HUES64 (cell line): Measurements from ENCODE around the gene SKA1.
"Not testable (repeated sequence)": the region's sequence is repeated elsewhere in the genome, so short reads cannot be mapped to it uniquely, and the experiment has no call there.

Source experiments
- H3K27ac ChIP-seq: 2 replicates; pipeline ENCODE4 v1.7.0; 2013; ENCODE audit warnings: low read depth, low read length, inconsistent platforms
- H3K27me3 ChIP-seq: 2 replicates; pipeline ENCODE4 v1.6.1; 2013; ENCODE audit warnings: mild to moderate bottlenecking, low read length; ENCODE audit not compliant: insufficient read depth
- H3K36me3 ChIP-seq: 2 replicates; pipeline ENCODE4 v1.6.1; 2013; ENCODE audit warnings: mild to moderate bottlenecking, low read length; ENCODE audit not compliant: insufficient read depth
- H3K4me1 ChIP-seq: 2 replicates; pipeline ENCODE4 v1.6.1; 2013; ENCODE audit warnings: mild to moderate bottlenecking, low read length, moderate library complexity; ENCODE audit not compliant: insufficient read depth
- H3K4me3 ChIP-seq: 2 replicates; pipeline ENCODE4 v1.5.1; 2013; ENCODE audit warnings: mild to moderate bottlenecking, low read length, moderate library complexity
- H3K9ac ChIP-seq: 2 replicates; pipeline ENCODE4 v1.6.1; 2013; ENCODE audit warnings: mild to moderate bottlenecking, low read depth, low read length
- H3K9me3 ChIP-seq: 2 replicates; pipeline ENCODE4 v1.6.1; 2013; ENCODE audit warnings: low read depth, low read length; ENCODE audit not compliant: insufficient read depth
- WGBS: fragments of 150-250, 120-280 bp; methylation state at CpG from one replicate; pipeline ENCODE4 v1.1.7; 2013; ENCODE audit warnings: missing lambda C conversion rate; 5-methylcytosine and 5-hydroxymethylcytosine counted together

The SKA1 gene

GRCh38 chr18:50396005-50396660, 21.3 kb downstream of the SKA1 start:
- H3K27ac ChIP-seq, result no peak overlapping the region
- WGBS, result 89% methylated on average over 5 of the region's 5 CpGs
- H3K36me3 ChIP-seq, result peaks cover 16% of the 10 kb centered on the region
- no peak overlapping the region for H3K4me3 ChIP-seq
- H3K9ac ChIP-seq, result no peak overlapping the region
- H3K27me3 ChIP-seq, result peaks cover 37% of the 10 kb centered on the region
- H3K4me1 ChIP-seq, result peaks cover 38% of the 10 kb centered on the region
- no peaks in the 10 kb centered on the region for H3K9me3 ChIP-seq

- H3K27me3 ChIP-seq, result peaks cover 46% of the 10 kb centered on the region
- 78% methylated on average over 4 of the region's 4 CpGs for WGBS
- H3K9me3 ChIP-seq, result no peaks in the 10 kb centered on the region
- no peak overlapping the region for H3K9ac ChIP-seq
- peaks cover 47% of the 10 kb centered on the region for H3K4me1 ChIP-seq
- H3K27ac ChIP-seq, result no peak overlapping the region
- peaks cover 7% of the 10 kb centered on the region for H3K36me3 ChIP-seq
- no peak overlapping the region for H3K4me3 ChIP-seq
Measured at GRCh38 chr18:50397023-50397422, 22.2 kb downstream of the SKA1 start.

- peaks cover 52% of the 10 kb centered on the region for H3K4me1 ChIP-seq
- H3K27ac ChIP-seq, result no peak overlapping the region
- 7% methylated on average over 10 of the region's 10 CpGs for WGBS
- peaks cover 4% of the 10 kb centered on the region for H3K36me3 ChIP-seq
- peak overlapping the region; percentile 56 for H3K4me3 ChIP-seq
- no peaks in the 10 kb centered on the region for H3K9me3 ChIP-seq
- peaks cover 56% of the 10 kb centered on the region for H3K27me3 ChIP-seq
- H3K9ac ChIP-seq, result peak overlapping the region; percentile 48; the same call in 1 of the 2 replicates
Measured at GRCh38 chr18:50398099-50398498, 23.3 kb downstream of the SKA1 start.

- Histone ChIP-seq H3K27ac (no peak overlapping the region), H3K36me3 (no peaks in the 10 kb centered on the region; the same call in 1 of the 2 replicates), H3K4me1 (peaks cover 52% of the 10 kb centered on the region), H3K4me3 (peak overlapping the region; percentile 56; the same call in 1 of the 2 replicates), H3K9me3 (no peaks in the 10 kb centered on the region), H3K27me3 (peaks cover 65% of the 10 kb centered on the region), H3K9ac (no peak overlapping the region)
- 0% methylated on average over 1 of the region's 1 CpG for WGBS
Measured at GRCh38 chr18:50398947-50399346, 24.1 kb downstream of the SKA1 start.

GRCh38 chr18:50399582-50399981, 24.7 kb downstream of the SKA1 start:
- no peak overlapping the region for H3K27ac ChIP-seq
- H3K36me3 ChIP-seq, result no peaks in the 10 kb centered on the region; the same call in 1 of the 2 replicates
- H3K4me1 ChIP-seq, result peaks cover 52% of the 10 kb centered on the region
- H3K9ac ChIP-seq, result no peak overlapping the region
- peaks cover 71% of the 10 kb centered on the region for H3K27me3 ChIP-seq
- no peak overlapping the region for H3K4me3 ChIP-seq
- H3K9me3 ChIP-seq, result no peaks in the 10 kb centered on the region
- whole genome bisulfite sequencing, result 20% methylated on average over 1 of the region's 4 CpGs

GRCh38 chr18:50400438-50400837, 25.6 kb downstream of the SKA1 start:
- H3K27me3 ChIP-seq, result peaks cover 80% of the 10 kb centered on the region
- H3K27ac ChIP-seq, H3K9ac ChIP-seq, H3K9me3 ChIP-seq, H3K36me3 ChIP-seq: not testable (repeated sequence)
- H3K4me3 ChIP-seq, result peak overlapping the region; percentile 37; the same call in 1 of the 2 replicates
- H3K4me1 ChIP-seq, result peaks cover 56% of the 10 kb centered on the region
- WGBS, result 1% methylated on average over 5 of the region's 5 CpGs

- Histone ChIP-seq H3K4me3 (peak overlapping the region; percentile 37), H3K4me1 (peaks cover 64% of the 10 kb centered on the region), H3K27me3 (peaks cover 87% of the 10 kb centered on the region), H3K27ac (no peak overlapping the region), H3K36me3 (no peaks in the 10 kb centered on the region), H3K9me3 (no peaks in the 10 kb centered on the region), H3K9ac (no peak overlapping the region)
- 9% methylated on average over 18 of the region's 18 CpGs for WGBS
Measured at GRCh38 chr18:50401295-50401694, 26.4 kb downstream of the SKA1 start.

GRCh38 chr18:50401888-50402287, 27.0 kb downstream of the SKA1 start:
- Histone ChIP-seq H3K27me3 (peaks cover 91% of the 10 kb centered on the region), H3K4me3 (peak overlapping the region; percentile 37; the same call in 1 of the 2 replicates), H3K36me3 (no peaks in the 10 kb centered on the region), H3K27ac (no peak overlapping the region), H3K4me1 (peaks cover 70% of the 10 kb centered on the region), H3K9ac (no peak overlapping the region), H3K9me3 (no peaks in the 10 kb centered on the region)
- WGBS, result 4% methylated on average over 21 of the region's 21 CpGs

GRCh38 chr18:50404752-50405581, 30.1 kb downstream of the SKA1 start:
- Histone ChIP-seq H3K4me1 (peaks cover 70% of the 10 kb centered on the region), H3K27me3 (peaks cover 85% of the 10 kb centered on the region)
- H3K9me3 ChIP-seq, H3K36me3 ChIP-seq, H3K27ac ChIP-seq, H3K4me3 ChIP-seq, H3K9ac ChIP-seq: not testable (repeated sequence)
- WGBS, result 80% methylated on average over 13 of the region's 13 CpGs

GRCh38 chr18:50405582-50406271, 30.9 kb downstream of the SKA1 start:
- WGBS, result 46% methylated on average over 17 of the region's 17 CpGs
- H3K36me3 ChIP-seq, result no peaks in the 10 kb centered on the region
- no peaks in the 10 kb centered on the region for H3K9me3 ChIP-seq
- peaks cover 62% of the 10 kb centered on the region for H3K4me1 ChIP-seq
- H3K27ac ChIP-seq, result no peak overlapping the region
- no peak overlapping the region for H3K9ac ChIP-seq
- peaks cover 77% of the 10 kb centered on the region for H3K27me3 ChIP-seq
- H3K4me3 ChIP-seq, result no peak overlapping the region

- Histone ChIP-seq H3K9me3 (no peaks in the 10 kb centered on the region), H3K27me3 (peaks cover 42% of the 10 kb centered on the region), H3K27ac (no peak overlapping the region), H3K9ac (no peak overlapping the region), H3K36me3 (no peaks in the 10 kb centered on the region), H3K4me1 (peaks cover 44% of the 10 kb centered on the region), H3K4me3 (no peak overlapping the region)
- WGBS, result 86% methylated on average over 5 of the region's 5 CpGs
Measured at GRCh38 chr18:50409236-50409635, 34.4 kb downstream of the SKA1 start.
